ENCODE results near the gene APOC3. TPM values are rescaled to one million over a fixed set of nuclear protein-coding genes. Genes with fewer than 3 reads are reported as not detected.
A peak's percentile ranks its signal among the peaks of the same experiment; 100 is the strongest.

The APOC3 gene
- total RNA-seq, 1 donor, result not detected

GRCh38 chr11:116844722-116845121, 15.0 kb downstream of the APOC3 start:
- TF ChIP-seq CTCF (IDR thresholded peaks at IDR 0.05; ENCODE audit: insufficient read depth, low read length), result no peak
- no peak overlapping the region for H3K4me3 ChIP-seq (ENCODE audit: low read depth, low read length)
- DNase-seq (ENCODE audit: low read depth), result no peak

- DNase-seq (ENCODE audit: low read depth), result no peak
- TF ChIP-seq CTCF (IDR thresholded peaks at IDR 0.05; ENCODE audit: insufficient read depth, low read length), result no peak
- no peak overlapping the region for H3K4me3 ChIP-seq (ENCODE audit: low read depth, low read length)
These were observed 17.9 kb downstream of the APOC3 start for GRCh38 chr11:116847612-116848011.

- no peak for TF ChIP-seq CTCF (IDR thresholded peaks at IDR 0.05; ENCODE audit: insufficient read depth, low read length)
- no peak overlapping the region for H3K4me3 ChIP-seq (ENCODE audit: low read depth, low read length)
- DNase-seq (ENCODE audit: low read depth), result no peak
These were observed 19.4 kb downstream of the APOC3 start for GRCh38 chr11:116849060-116849459.

GRCh38 chr11:116849486-116849885, 19.8 kb downstream of the APOC3 start:
- H3K4me3 ChIP-seq (ENCODE audit: low read depth, low read length), result no peak overlapping the region
- TF ChIP-seq CTCF (IDR thresholded peaks at IDR 0.05; ENCODE audit: insufficient read depth, low read length), result no peak
- no peak for DNase-seq (ENCODE audit: low read depth)

- no peak overlapping the region for H3K4me3 ChIP-seq (ENCODE audit: low read depth, low read length)
- DNase-seq (ENCODE audit: low read depth), result no peak
These were observed 21.9 kb downstream of the APOC3 start for GRCh38 chr11:116851626-116852025.

DNA sequence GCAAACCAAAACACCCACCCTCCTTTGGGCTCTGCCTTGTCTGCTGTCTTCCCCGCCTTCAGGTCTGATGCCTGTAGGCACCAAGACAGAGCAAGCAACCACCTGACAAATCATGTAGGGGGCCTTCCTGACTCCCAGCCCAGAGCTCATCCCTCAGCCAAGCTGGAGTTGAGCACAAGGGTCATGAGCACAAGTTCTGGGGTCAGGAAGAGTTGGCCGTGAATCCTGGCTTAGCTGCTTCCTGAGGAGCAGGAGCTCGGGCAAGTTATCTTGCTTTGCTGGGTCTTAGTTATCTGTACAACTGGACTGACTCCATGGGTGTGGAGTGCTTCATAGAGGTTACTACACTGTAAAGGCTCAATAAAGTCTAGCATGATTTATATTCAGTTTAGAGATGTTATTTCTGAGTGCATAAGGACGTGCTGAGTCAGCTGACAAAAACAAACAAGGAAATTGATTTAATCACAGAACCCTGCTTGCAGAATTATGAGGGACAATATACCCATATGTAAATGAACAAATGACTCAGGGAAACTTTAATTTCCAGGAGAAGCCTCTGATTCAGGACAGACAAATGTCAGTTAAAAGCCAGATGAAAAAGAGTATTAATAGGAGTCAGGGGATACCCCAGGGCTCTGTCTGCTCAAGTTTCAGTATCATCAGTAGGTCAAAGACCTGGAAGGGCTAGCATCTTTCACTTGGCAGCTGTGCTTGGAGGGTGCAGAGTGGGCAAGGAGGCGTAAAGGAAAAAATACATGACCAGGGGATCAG, 22.7 kb downstream of the APOC3 start:
- no peak for TF ChIP-seq CTCF (IDR thresholded peaks at IDR 0.05; ENCODE audit: insufficient read depth, low read length)
- no peak overlapping the region for H3K4me3 ChIP-seq (ENCODE audit: low read depth, low read length)
- peak; percentile 75 for DNase-seq (ENCODE audit: low read depth)

More at GRCh38 chr11:116851626-116852025, 21.9 kb downstream of the APOC3 start:
- no peak for TF ChIP-seq CTCF (IDR thresholded peaks at IDR 0.05; ENCODE audit: insufficient read depth, low read length)
